HG02642 (cell line): ENCODE data around the gene RND3.

Source experiments
- ATAC-seq: cut with Tn5 transposase; IDR thresholded peaks from one replicate; pipeline ENCODE4 v1.9.1; 2021; ENCODE audit warnings: mild to moderate bottlenecking; ENCODE audit not compliant: unreplicated experiment, poor library complexity

The RND3 gene

GRCh38 chr2:150477347-150477746, 10.1 kb downstream of the RND3 start:
- ATAC-seq = no peak

DNA sequence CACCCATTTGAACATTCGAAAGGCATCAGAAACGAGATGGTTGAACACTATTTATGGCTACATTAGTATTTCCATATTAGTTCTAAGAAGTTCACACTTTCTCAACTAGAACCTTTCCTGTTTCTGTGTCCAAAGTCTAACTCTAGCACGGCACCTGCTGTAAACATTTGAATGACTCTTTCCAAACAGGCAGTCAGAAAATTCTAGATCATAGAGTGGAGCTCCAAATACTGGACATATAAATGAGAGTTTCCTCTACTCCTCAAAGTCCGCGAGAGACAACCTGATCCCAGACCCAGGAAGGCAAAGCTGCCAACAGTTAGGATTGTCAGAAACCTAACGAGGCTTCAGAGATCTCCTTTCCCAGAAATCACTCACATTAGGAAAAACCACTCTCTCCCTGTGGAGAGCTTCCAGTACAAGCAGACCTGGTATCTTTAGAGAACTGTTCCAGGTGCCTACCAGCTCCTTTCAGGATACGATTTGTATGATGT, 10.6 kb downstream of the RND3 start:
- ATAC-seq = no peak

- no peak for ATAC-seq
These were observed 11.2 kb downstream of the RND3 start for GRCh38 chr2:150476286-150476685.

- ATAC-seq = no peak
These were observed 11.8 kb downstream of the RND3 start for GRCh38 chr2:150475479-150476250.

DNA sequence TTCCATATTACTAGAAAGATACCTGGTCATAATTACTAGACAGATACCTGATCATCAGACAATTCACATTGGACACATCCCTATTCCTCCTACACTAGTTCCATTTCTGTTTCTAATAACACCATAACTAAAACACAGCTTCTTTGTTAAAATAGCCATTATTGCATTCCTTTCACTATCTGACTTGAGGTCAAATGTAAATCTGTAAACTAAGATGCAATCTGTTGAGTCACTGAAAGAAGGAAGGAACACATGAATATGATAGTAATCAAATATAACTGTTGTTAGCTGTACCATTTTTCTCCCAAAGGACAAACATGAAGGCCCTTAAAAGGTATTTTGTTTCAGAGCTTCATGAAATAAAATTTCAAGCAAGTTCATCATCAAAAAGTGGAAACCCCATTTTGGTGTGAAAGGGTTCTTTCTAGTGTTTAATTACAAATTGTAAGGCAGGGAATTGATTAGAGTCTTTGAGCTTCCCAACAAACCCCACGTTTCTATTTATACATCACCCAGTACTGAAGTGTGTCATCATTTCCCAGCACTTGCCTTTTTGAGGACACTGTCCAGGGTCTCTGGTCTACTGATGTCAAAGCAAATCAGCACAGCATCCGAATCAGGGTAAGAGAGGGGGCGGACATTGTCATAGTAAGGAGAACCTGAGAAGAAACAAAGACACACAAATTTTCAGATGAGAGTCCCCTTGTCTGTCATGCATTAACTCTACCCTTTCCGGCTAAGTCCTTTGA, 13.0 kb downstream of the RND3 start:
- ATAC-seq = no peak

DNA sequence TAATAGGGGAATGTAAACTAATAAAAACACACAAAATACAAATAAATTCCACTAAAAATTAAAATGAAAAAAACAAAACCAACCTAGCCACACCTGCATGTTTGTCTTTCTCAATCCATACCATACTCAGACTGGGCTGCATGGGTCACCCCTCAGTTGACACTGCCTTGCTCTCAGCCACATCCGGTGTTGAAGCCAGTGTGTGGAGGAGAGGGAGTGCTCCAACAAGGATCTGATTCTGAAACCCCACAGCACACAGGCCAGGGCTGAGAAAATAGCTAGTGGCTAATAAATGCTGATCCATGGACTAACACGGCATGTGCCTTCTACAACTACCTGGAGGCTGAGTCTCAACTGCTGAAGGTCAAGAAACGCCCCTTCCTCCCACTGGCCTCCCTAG, 13.7 kb downstream of the RND3 start:
- ATAC-seq = no peak

GRCh38 chr2:150472511-150472899, 15.0 kb downstream of the RND3 start:
- ATAC-seq = no peak

DNA sequence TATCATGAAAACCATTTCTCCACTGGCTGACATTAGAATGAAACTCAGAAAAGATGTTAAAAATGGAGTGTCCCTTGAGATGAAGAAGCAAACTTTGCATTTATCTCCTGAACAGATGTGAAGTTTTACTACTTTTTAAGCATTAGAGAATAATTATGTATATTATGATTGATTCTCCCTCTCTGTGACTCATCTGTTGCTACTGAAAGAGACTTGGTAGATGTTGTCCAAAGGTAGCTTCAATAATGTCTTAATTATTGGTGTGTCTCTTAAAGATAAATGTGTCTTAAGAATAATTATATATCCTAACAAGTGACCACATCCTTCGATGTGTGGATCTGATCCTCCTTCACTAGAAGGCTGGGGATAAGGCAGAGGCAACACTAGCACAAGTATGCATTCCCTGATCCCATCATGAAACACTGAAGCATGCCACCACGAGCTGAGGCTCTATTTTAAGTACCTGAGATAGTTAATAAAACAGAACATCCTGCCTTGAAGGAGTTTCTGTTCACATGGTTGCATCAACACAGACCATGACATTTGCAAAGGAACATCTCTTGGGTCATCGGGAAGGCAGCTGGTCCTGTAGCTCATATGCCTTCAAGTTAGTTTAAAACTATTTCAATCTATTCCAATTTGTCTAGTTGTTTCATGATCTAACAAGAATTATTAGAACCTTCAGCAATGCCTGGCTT, 15.5 kb downstream of the RND3 start:
- ATAC-seq = no peak

DNA sequence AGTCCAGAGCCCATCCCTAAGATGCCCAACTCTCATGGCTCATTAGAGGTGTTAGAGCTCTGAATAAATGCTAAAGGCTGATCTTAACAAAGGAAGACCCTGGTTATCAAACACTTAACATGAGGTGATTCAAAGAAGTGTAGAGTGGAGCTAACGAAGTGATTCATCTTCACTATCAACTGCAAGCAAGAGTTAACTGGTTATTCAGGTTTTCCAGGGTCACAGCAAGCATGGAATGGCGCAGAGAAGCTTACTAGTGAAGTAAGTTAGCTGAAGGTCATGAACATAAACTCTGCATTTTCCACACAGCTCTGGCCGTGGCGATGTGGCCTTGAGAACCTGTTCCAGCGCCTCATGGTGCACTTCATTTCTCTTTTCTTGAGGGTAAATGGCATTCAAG, 17.0 kb downstream of the RND3 start:
- no peak for ATAC-seq

DNA sequence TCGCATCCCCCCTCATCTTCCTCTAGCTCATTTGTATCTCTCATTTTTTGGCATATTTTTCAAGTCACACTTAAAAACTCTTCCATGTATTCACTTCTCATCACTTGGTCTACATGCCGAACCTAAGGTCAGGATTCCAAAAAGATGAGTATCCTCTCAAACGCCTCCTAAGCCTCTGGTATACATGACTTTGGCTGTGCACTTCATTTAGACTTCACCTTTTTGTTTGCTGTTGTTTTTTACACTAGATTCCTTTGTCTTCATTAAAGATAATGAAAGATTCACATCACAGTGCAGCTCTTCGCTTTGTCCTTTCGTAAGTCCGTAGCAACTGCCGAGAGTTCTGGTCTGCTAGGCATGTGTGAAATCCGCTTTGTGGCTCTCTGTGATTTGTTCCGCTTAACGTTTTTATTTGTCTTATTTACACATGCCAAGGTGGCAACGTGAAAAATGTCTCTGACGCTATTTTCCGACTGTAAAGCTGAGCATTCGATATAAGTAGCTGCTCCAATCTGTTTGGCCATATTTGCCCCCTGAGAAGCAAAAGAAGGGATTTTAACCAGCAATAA, 17.7 kb downstream of the RND3 start:
- no peak for ATAC-seq

DNA sequence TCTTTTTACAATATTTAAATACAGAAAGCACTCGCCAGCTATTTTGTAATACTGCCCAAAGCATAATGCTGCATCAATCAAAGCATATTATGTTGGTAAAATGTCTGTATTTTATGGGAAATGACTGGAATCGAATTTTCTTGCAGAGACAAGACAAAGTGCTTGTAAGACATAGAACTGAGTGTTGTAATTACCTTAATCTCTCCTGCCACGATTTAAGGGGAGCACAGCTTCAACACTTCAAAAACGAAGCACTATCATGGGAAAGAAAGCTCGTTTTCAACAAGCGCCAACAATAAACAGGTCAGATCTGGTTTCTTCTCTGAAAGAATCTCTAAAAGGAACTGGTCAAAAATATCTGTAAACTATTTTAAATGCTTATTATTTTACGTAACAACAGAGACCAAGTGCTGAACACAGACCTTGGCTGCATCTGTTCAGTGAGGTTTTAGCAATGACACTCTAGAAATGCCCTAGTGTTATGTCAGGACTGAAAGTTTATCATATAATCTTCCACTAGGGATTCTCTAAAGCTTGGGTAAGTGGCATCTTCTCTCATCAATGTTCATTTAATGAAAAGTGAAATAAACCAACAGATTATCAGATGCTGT, 19.0 kb downstream of the RND3 start:
- no peak for ATAC-seq

GRCh38 chr2:150467621-150467963, 19.9 kb downstream of the RND3 start:
- ATAC-seq = no peak

- no peak for ATAC-seq
These were observed 20.5 kb downstream of the RND3 start for GRCh38 chr2:150466741-150467620.

DNA sequence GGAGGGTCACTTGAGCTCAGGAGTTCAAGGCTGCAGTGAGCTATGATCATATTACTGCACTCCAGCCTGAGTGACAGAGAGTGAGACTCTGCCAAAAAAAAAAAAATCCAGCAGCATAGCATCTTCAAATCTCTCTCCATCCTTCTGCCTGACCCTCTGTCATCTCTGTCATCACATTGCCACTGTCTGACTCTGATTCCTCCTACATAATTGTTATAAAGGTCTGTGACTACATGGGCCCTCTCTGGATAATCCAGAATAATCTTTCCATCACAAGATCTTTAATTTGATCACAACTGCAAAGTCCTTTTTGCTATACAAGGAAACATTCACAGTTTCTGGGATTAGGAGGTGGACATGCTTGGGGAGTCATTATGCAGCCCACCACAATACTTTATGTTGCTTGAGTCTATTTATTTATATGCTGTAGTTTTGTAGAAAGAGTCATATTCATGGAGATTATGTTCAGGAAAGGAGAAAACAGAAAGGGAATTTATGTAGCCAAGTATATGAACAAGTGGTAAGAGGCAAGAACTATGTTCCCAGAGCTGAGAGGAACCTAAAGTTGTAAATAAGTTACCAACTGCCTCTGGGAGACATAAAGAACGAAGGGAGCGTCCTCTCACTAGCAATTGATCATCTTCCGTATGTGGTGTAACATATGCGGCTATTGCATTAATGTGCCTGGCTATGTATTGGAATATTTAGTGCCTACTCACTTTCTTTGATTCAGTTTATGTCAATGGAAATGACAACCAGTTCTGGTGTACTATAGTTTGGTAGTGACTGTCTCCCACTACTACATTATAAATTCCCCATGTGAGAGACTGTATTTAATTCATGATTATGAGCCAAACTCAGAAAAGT, 21.5 kb downstream of the RND3 start:
- ATAC-seq = no peak

DNA sequence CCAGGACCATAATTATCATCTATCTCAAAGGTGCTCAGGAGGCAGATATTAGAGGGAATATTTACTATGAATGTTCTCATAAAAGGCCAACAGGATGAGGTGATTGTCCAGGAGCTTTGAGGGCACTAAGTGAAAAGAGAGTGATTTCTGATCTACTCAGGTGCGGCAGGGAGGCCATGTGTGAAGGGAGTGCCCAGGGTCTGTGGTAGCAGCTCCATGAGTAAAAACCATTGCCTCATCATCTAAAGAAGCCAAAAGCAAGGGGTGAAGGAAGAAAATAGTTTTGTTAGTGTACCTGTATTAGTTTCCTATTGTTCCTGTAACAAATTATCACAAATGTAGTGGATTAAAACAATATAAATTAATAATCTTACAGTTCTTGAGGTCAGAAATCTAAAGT, 22.5 kb downstream of the RND3 start:
- ATAC-seq = no peak

DNA sequence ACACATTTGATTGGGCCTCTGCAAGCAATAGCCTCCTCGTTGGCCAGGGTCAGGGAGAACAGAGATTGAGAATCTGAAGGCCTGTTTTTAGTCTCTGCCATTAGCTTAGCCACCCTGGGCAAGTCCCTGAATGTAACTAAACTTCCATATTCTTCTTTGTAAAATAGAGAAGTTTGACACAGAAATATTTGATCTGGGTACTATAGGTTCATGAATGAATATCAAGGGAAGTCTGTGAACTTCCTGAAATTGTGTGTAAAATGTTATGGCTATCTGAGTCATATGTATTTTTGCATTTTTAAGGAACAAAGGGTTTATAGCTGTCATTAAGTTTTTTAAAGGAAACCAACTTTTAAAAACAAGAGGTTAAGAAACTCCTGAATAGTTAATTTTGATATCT, 23.2 kb downstream of the RND3 start:
- ATAC-seq = no peak

DNA sequence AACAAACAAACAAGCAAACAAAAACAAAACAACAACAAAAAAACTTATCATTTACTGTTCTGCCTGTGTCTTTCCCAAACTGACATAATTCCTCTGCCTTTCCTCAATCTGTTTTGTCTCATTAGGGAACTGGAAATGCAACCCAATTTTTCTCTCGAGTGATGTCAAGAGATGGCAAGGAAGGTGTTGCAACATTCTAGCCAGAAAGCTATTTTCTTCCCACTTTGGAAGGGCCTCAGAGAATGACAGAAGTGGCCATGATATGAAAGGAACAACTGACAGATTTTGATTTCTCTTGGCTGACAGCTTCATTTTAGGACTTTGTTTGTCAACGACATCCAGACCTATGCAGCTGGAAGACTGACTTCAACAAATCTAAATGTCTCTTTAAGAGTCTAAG, 24.7 kb downstream of the RND3 start:
- no peak for ATAC-seq

DNA sequence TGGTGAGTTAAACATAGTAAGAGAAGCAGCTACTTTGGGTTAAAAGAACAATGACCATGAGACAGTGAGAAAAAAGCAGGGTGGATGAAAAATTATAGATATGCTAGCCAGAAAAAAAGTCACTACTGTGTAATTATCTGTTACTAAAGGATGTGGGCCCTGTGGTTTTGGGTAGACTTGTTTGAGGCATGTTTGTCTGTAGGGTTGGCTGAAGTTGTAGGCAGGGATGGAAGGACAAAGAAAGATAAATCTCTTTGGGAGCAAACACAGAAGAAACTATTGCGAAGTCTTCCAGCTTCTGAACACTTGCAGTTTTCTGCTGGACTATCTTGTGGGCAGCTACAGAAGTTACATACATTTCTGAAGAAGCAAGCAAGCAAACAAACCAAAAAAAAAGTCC, 28.2 kb downstream of the RND3 start:
- ATAC-seq = no peak

- ATAC-seq = no peak
These were observed 36.7 kb downstream of the RND3 start for GRCh38 chr2:150450765-150451164.
